HCT116 (cell line): ENCODE measurements around the gene UTP20. TPM values are rescaled to one million over a fixed set of nuclear protein-coding genes. Genes with fewer than 3 reads are reported as not detected.
A peak's percentile ranks its signal among the peaks of the same experiment; 100 is the strongest.

Source experiments
- ATAC-seq: fragments of 200-7000 bp; cut with Tn5 transposase; 2 replicates; pipeline ENCODE4 v1.9.1; 2020; ENCODE audit warnings: mild to moderate bottlenecking, moderate library complexity
- BruUV-seq: library from RNA; stranded (reverse); fragments of 400-500 nt; replicated peaks from 2 replicates; lab custom pipeline; 2021; lab: Mats Ljungman, UMichigan
- CTCF ChIA-PET: fragments of 300-600 bp; sonication (Branson Sonifier 250); formaldehyde crosslinking; loops from one replicate; lab custom pipeline; 2021; ENCODE audit warnings: antibody characterized with exemption; lab: Charles Lee
- POLR2A ChIA-PET: fragments of 300-600, 350-600 bp; sonication (Branson Sonifier 250); formaldehyde crosslinking; loops from one replicate; lab custom pipeline; 2021; ENCODE audit warnings: antibody characterized with exemption; lab: Charles Lee
- RAD21 ChIA-PET, 2 experiments: fragments of 300-600 bp; sonication (Branson Sonifier 250); formaldehyde crosslinking; loops; one replicate each; lab custom pipeline; 2023; ENCODE audit warnings: low total read pairs in 2 of 2; ENCODE audit not compliant: uncharacterized antibody in 2 of 2, unreplicated experiment in 2 of 2, low non-redundant PET in 1 of 2; lab: Charles Lee
- DNase-seq: peaks from one replicate; pipeline ENCODE4 v3.0.0-alpha.2; 2010; ENCODE audit warnings: low read depth, low spot score
- H2AFZ ChIP-seq: fragments of 200-600 bp; shearing (Covaris generic), sonication (generic); 2 replicates; pipeline ENCODE4 v1.6.1; 2017; ENCODE audit warnings: low read depth, mixed run types, mixed read lengths, antibody characterized with exemption, low read length; ENCODE audit not compliant: poor library complexity, severe bottlenecking
- H3K27ac ChIP-seq: 2 replicates; pipeline ENCODE4 v1.5.1; 2012; ENCODE audit warnings: low read depth, low read length
- H3K27me3 ChIP-seq: fragments of 200-600 bp; sonication (generic); 2 replicates; pipeline ENCODE4 v1.6.1; 2016; ENCODE audit warnings: mixed run types, low read length, mixed read lengths; ENCODE audit not compliant: insufficient read depth
- H3K36me3 ChIP-seq, 2 experiments: fragments of 200-500 bp in 1 of 2; fragments of 200-600 bp in 1 of 2; sonication (Bioruptor generic) in 1 of 2; sonication (generic) in 1 of 2; 2 replicates each; pipeline versions ENCODE4 v1.5.1 to v1.6.1; 2014 to 2016; ENCODE audit warnings: low read length in 2 of 2, inconsistent platforms in 1 of 2, mixed read lengths in 1 of 2, mixed run types in 1 of 2; ENCODE audit not compliant: insufficient read depth in 2 of 2, control insufficient read depth in 1 of 2
- H3K4me1 ChIP-seq, 2 experiments: fragments of 200-600 bp in 1 of 2; sonication (generic) in 1 of 2; 2 replicates each; pipeline versions ENCODE4 v1.5.1 to v1.6.1; 2012 to 2017; ENCODE audit warnings: low read length in 2 of 2, inconsistent platforms in 1 of 2, mild to moderate bottlenecking in 1 of 2, mixed read lengths in 1 of 2, mixed run types in 1 of 2, moderate library complexity in 1 of 2; ENCODE audit not compliant: insufficient read depth in 2 of 2, control insufficient read depth in 1 of 2
- H3K4me2 ChIP-seq: fragments of 200-600 bp; sonication (generic); 2 replicates; pipeline ENCODE4 v1.6.1; 2017; ENCODE audit warnings: mixed run types, low read length, mixed read lengths
- H3K4me3 ChIP-seq, 2 experiments: fragments of 200-600 bp in 1 of 2; sonication (generic) in 1 of 2; replicated peaks in 1 of 2; 2 replicates each; pipeline ENCODE4 v1.5.1; 2011 to 2016; ENCODE audit warnings: low read length in 2 of 2, control low read depth in 1 of 2, low read depth in 1 of 2, mild to moderate bottlenecking in 1 of 2, mixed read lengths in 1 of 2, mixed run types in 1 of 2
- H3K79me2 ChIP-seq: fragments of 200-600 bp; sonication (generic); 2 replicates; pipeline ENCODE4 v1.6.1; 2017; ENCODE audit warnings: mild to moderate bottlenecking, mixed run types, low read length, moderate library complexity, mixed read lengths; ENCODE audit not compliant: insufficient read depth
- H3K9ac ChIP-seq: fragments of 200-600 bp; sonication (generic); 2 replicates; pipeline ENCODE4 v1.6.1; 2016; ENCODE audit warnings: low read length, mixed read lengths
- H3K9me2 ChIP-seq: fragments of 200-600 bp; sonication (generic), shearing (Covaris generic); 2 replicates; pipeline ENCODE4 v1.6.1; 2017; ENCODE audit warnings: mixed run types, mild to moderate bottlenecking, moderate library complexity; ENCODE audit not compliant: insufficient read depth
- H3K9me3 ChIP-seq, 2 experiments: fragments of 200-500 bp in 1 of 2; fragments of 200-600 bp in 1 of 2; sonication (Bioruptor generic) in 1 of 2; sonication (generic) in 1 of 2; 2 replicates each; pipeline ENCODE4 v1.6.1; 2014 to 2017; ENCODE audit warnings: low read length in 2 of 2, mixed read lengths in 2 of 2, inconsistent platforms in 1 of 2, low read depth in 1 of 2, mild to moderate bottlenecking in 1 of 2, mixed run types in 1 of 2, moderate library complexity in 1 of 2; ENCODE audit not compliant: control insufficient read depth in 1 of 2, insufficient read depth in 1 of 2
- H4K20me1 ChIP-seq: fragments of 200-600 bp; sonication (generic), shearing (Covaris generic); 2 replicates; pipeline ENCODE4 v1.6.1; 2017; ENCODE audit warnings: mixed run types, mild to moderate bottlenecking, moderate library complexity; ENCODE audit not compliant: insufficient read depth
- ELF1 ChIP-seq: IDR thresholded peaks from 2 replicates; pipeline ENCODE4 v1.6.1; 2012; ENCODE audit warnings: low read depth, borderline replicate concordance
- EZH2 ChIP-seq: fragments of 200-600 bp; sonication (generic); IDR thresholded peaks from 2 replicates; pipeline ENCODE4 v1.6.1; 2017; ENCODE audit warnings: antibody characterized with exemption, mixed run types
- EZH2phosphoT487 ChIP-seq: fragments of 200-600 bp; IDR thresholded peaks from 2 replicates; pipeline ENCODE4 v1.6.1; 2018; ENCODE audit warnings: antibody characterized with exemption, borderline replicate concordance
- FOSL1 ChIP-seq: IDR thresholded peaks from 2 replicates; pipeline ENCODE4 v1.6.1; 2012; ENCODE audit warnings: low read depth
- JUND ChIP-seq: IDR thresholded peaks from 2 replicates; pipeline ENCODE4 v1.6.1; 2012
- RAD21 ChIP-seq: IDR thresholded peaks from 2 replicates; pipeline ENCODE4 v1.6.1; 2012; ENCODE audit warnings: low read depth, mild to moderate bottlenecking
- SIN3A ChIP-seq: IDR thresholded peaks from 2 replicates; pipeline ENCODE4 v1.6.1; 2012; ENCODE audit warnings: low read depth
- SP1 ChIP-seq: IDR thresholded peaks from 2 replicates; pipeline ENCODE4 v1.6.1; 2012; ENCODE audit warnings: low read depth
- SRF ChIP-seq: IDR thresholded peaks from 2 replicates; pipeline ENCODE4 v1.6.1; 2012; ENCODE audit warnings: low read depth
- YY1 ChIP-seq: IDR thresholded peaks from 2 replicates; pipeline ENCODE4 v1.6.1; 2011; ENCODE audit warnings: low read length, low read depth, moderate library complexity, mild to moderate bottlenecking; ENCODE audit not compliant: insufficient replicate concordance; ENCODE audit errors: extremely low read depth
- ZFX ChIP-seq: fragments of 450-650 bp; IDR thresholded peaks from 2 replicates; pipeline ENCODE4 v1.6.1; 2017
- intact Hi-C: fragments of 100-400 bp; cut with micrococcal nuclease; formaldehyde crosslinking; loops from 2 replicates; pipeline ENCODE4 v1.10.0; 2022
- total RNA-seq: library from RNA; stranded (reverse); gene quantifications from one replicate; pipeline ENCODE4 v1.2.1, GENCODE V29; 2021; ENCODE audit not compliant: unreplicated experiment
- TF ChIP-seq, protein P1 (sequence below): IDR thresholded peaks from 2 replicates; pipeline ENCODE4 v1.6.1; 2012; ENCODE audit warnings: low read depth
- TF ChIP-seq, protein P2 (sequence below): IDR thresholded peaks from 2 replicates; pipeline ENCODE4 v1.6.1; 2012

Gene UTP20
- total RNA-seq, 1 experiment from 2014 or later: 19.3 TPM

DNA sequence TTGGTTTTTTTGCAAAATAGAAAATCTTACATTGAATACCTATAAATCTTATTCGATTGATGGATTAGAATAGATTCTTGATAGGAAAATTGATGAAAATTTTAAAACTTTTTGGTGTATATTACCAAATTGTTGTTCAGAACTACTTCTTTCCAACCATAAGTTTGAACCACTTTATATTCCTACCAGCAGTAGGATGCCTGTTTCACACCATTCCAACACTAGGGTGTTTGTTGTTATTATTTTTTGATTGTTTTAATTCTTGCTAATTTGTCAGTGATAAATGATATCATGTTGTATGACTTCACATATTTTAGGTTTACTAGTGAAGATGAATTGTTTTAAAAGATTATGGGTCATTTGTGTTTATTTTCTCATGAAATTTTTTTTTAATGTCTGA, 43.4 kb downstream of the UTP20 start:
- H3K9ac ChIP-seq: no peak overlapping the region

More for the DNA sequence above, 43.4 kb downstream of the UTP20 start:
- Histone ChIP-seq H4K20me1 (no peaks in the 10 kb centered on the region), H3K36me3 (peaks cover 12 to 43% of the 10 kb centered on the region in 2 experiments; a peak in 3 of 4 replicates), H3K27ac (no peak overlapping the region), H3K27me3 (no peaks in the 10 kb centered on the region), H3K4me1 (no peaks in the 10 kb centered on the region), H2AFZ (no peak overlapping the region), H3K9me3 (no peaks in the 10 kb centered on the region), H3K79me2 (no peaks in the 10 kb centered on the region), H3K4me2 (no peak overlapping the region), H3K4me3 (no peak overlapping the region), H3K9me2 (no peaks in the 10 kb centered on the region)
- ATAC-seq (peak; percentile 59; the same call in 1 of the 2 replicates), DNase-seq (no peak)
- RAD21 ChIA-PET: no interaction called here
- POLR2A ChIA-PET: interaction anchor here (0.6 kb wide), 1 partner anchor 128 kb away, joined by 3 read pairs; no protein-coding TSS in a partner anchor
- TF ChIP-seq SIN3A: no peak
- TF ChIP-seq EZH2phosphoT487: no peak
- TF ChIP-seq JUND: no peak
- TF ChIP-seq YY1: no peak
- no peak for TF ChIP-seq ZFX
- no peak for TF ChIP-seq FOSL1
- no peak for TF ChIP-seq RAD21
- TF ChIP-seq EZH2: no peak
- no peak for TF ChIP-seq ELF1
- TF ChIP-seq, protein P1, sequence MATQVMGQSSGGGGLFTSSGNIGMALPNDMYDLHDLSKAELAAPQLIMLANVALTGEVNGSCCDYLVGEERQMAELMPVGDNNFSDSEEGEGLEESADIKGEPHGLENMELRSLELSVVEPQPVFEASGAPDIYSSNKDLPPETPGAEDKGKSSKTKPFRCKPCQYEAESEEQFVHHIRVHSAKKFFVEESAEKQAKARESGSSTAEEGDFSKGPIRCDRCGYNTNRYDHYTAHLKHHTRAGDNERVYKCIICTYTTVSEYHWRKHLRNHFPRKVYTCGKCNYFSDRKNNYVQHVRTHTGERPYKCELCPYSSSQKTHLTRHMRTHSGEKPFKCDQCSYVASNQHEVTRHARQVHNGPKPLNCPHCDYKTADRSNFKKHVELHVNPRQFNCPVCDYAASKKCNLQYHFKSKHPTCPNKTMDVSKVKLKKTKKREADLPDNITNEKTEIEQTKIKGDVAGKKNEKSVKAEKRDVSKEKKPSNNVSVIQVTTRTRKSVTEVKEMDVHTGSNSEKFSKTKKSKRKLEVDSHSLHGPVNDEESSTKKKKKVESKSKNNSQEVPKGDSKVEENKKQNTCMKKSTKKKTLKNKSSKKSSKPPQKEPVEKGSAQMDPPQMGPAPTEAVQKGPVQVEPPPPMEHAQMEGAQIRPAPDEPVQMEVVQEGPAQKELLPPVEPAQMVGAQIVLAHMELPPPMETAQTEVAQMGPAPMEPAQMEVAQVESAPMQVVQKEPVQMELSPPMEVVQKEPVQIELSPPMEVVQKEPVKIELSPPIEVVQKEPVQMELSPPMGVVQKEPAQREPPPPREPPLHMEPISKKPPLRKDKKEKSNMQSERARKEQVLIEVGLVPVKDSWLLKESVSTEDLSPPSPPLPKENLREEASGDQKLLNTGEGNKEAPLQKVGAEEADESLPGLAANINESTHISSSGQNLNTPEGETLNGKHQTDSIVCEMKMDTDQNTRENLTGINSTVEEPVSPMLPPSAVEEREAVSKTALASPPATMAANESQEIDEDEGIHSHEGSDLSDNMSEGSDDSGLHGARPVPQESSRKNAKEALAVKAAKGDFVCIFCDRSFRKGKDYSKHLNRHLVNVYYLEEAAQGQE: no peak
- TF ChIP-seq SP1: no peak
- TF ChIP-seq SRF: no peak
- TF ChIP-seq, protein P2, sequence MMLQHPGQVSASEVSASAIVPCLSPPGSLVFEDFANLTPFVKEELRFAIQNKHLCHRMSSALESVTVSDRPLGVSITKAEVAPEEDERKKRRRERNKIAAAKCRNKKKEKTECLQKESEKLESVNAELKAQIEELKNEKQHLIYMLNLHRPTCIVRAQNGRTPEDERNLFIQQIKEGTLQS: no peak
- no TSS peak for BruUV-seq
- CTCF ChIA-PET: interaction anchor here (0.7 to 4.1 kb wide), 9 partner anchors 9 to 497 kb away, joined by 3 to 30 read pairs (median 4); no protein-coding TSS in a partner anchor
- intact Hi-C loops: loop anchor here (1.0 to 10.0 kb wide), 4 partner anchors 150 to 495 kb away; no protein-coding TSS in a partner anchor
